ENCODE results near the gene DLL1.

The DLL1 gene

DNA sequence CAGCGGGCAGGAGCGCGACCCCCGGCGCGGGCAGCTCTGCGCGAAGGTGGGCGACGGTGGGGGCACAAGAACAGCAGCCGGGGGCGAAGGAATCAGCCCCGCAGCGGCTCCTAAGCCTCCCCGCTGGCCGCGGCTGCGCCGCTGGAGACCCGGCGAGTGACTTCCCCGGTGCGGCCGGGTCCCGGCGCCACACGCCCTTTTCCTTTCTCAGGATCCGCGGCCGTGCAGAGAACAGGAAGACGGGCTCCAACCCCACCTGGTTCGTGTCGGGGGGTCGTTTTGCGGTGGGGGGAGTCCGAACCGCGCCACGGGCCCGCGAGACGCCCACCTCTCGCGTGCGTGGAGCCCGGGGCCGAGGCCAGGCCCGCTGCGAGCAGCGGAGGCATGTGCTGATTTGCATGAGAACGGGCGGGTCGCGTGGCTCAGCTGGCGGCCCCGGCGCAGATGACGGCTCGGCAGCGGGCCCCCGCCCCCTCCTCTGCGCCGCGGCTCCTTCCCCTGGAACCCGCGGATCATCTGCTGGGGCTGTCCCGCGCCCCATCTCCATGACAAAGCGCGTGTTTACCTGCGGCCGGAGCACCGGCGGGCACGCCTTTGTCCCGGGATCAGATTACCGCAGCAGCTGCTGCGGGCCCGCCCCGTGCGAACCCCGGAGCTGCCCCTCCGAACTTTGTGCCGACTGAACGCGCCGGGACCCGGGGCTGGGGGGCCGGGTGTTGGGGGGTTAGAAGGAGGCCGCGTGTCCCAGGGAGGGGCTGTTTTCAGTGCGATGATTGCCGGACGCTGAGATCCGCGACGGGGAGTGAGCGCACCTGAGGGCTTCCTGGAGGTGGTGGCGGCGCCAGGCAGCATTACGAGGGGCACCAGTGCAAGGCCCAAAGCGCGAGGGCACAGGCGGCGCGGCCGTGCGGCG lies 4.9 kb upstream of the DLL1 start:
- no peak for DNase-seq (ENCODE audit: low spot score)

DNA sequence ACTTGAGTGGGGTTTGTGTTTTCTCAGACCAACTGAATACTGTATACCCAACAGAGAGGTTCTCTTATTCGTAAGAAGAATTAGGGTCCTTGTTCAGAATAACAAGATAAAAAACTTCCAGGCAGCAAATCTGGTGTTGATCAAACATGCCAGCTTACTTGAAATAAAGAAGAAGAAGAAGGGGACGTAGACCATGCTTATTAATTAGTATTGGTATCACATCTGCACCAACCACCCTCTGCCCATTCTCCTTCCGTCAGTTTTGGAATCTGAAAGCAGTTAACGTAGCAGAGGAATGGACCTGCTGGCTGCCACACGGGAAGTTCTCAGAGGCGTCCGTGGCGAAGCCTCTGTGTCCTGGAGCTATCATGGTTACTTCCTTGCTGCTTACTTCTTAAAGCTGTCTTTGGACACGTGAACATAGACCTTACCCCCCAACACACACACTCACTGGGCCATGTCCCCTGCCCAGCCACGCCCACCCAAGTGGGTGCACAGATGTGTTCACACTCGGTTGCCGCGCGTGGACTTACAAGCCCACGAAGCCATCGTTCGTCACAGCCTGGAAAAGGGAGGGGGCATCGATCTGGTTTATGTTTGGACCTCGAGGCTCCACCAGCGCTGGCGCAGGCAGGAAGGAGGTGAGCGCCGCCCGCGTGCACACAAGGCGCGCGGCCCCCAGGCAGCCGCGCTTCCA lies 4.1 kb upstream of the DLL1 start:
- DNase-seq (ENCODE audit: low spot score): no peak

DNA sequence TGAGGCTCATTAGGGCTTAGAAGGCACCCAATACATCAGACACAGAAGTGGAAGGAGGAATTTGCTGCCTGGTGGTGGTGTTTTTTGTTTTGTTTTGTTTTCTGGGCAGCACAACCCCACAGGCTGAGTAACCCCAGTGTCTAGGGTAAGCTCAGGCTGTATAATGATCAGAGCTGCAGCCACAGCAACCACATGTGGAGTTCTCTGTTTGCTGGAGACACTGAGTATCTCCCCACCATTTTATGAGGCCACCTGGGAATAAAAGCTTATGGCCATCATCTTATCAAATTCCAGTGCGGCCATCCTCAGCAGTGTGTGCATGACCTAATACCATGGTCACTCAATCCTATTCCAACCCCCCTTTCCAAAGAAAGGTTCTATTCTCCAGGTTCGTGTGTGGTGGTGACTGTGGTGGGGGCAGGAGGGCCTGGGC lies 3.4 kb upstream of the DLL1 start:
- DNase-seq (ENCODE audit: low spot score): no peak

DNA sequence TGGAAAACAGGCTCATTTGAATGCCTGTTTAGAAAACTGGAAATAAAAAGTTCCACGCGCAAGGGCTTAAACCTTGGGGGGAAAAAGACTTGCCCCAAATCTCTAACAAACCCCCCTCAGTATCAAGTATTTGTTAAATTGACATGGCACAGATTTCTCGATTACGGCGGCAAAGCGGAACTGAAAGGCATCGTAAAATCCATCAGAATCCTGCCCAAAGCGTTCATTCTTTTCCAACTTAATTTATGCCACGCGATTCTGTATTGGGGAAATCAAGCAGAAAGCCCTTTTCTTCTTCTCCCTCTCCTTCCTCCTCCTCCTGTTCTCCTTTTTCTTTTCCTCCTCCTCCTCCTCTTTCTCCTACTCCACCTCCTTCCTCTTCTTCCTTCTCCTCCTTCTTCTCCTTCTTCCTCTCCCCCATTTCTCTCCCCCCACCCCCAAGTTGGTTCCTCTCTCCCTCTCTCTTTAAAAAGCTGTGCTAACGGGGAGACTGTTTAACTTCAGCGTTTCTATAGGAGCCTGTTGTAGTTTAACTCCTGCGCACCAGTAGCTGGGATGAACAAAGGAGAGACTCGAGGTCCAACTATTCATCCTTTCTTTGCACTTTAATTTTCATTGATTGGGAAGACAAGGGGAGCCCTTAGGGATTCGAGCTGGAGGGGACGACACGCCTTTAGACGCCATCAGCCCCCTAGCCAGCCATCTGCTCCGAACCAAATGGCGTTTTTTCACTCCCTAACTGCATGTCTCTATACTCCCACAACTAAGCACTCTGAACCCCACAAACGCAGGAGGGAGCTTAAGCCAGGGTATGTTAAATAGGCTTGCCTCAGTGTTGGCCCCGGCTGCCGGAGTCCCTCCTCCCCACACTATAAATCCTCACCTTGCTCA lies 2.7 kb upstream of the DLL1 start:
- no peak for DNase-seq (ENCODE audit: low spot score)

DNA sequence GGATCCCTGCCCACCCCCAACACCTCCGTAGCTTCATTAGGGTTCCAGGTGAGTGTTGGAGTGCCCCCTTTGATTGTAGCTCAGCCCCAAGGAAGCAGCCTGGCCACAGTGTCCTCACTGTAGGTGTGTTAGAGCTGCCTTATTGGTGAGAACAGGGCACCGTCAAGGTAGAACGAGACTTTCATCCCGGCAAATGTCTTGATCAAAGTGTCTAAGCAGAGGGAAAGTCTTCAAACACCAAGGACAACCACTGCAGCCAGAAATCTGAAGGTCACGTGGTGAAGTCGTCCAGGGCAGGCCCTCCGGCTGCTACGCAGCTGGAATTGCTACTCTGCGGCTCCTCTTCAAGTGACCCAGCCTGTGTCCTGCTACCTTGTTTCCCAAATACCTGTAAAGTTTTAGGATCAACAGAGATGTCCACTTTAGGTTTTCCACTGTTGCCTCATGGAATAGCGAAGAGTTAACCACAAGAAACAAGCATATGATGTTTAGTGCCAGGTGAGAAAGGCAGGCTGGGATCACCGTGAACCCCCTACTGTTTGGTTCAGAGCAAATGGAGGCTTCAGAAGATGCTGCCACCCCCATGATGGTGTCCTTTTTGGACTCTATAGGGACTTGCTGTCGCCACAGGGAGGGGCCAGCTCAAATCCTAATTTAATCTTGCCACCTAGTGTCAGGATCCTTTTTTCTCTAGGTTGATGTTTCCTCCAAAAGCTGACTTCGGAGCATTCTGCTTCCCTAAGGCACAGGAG lies 1.7 kb upstream of the DLL1 start:
- no peak for DNase-seq (ENCODE audit: low spot score)

DNA sequence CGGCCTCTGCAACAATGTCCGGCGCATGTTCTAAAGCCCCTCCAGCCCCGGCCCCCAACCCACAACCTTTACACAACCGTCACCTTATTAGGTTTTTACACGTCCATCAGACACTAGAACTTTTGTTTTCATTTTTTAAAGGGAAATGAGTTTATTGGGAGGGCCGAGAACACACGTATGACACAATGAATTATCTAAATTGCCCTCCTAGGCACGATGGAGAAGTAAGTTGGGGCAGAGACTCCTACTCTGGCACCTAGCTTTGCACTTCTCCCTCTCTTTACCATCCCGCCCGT lies 1.2 kb upstream of the DLL1 start:
- no peak for DNase-seq (ENCODE audit: low spot score)

DNA sequence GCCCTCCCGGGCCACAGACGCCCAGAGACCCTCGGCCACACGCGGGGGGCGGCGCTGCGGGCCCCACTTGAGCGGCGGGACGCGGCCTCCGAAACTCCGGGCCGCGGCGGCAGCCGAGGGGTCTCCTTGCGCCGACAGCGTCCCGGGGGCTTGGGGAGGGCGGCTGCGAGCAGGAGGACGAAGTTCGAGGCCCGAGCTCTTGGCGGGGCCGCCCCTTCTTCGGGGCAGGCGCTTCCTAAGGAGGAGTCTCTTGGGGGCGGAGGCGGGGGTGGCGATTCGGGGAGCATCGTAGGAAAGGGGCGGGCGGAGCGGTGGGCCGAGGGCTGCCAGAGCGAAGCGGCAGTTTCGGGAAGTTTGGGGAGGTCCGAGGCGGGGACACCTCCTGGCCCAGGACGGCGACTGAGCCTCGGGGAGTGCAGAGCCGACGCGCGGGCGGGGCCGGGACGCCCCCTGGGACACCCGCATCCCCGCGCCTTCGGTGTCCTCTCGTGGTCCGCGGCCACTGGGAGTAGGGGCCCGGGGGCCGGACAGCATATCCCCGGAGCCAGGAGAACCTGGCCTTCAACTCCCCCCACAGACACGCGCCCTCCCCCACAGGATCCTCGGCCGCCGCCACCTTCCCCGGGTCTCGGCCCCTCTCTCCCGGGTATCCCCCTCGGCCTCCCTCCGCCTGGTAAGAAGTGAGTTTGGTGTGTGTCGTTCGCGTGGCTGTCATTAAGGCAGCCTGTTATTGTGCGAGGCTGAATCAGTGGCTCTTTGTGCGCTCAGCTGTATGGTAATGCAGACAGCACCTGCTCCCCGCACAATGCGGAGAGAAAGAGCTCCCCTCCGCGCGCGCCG lies 613 bp upstream of the DLL1 start:
- DNase-seq (ENCODE audit: low spot score): no peak

DNA sequence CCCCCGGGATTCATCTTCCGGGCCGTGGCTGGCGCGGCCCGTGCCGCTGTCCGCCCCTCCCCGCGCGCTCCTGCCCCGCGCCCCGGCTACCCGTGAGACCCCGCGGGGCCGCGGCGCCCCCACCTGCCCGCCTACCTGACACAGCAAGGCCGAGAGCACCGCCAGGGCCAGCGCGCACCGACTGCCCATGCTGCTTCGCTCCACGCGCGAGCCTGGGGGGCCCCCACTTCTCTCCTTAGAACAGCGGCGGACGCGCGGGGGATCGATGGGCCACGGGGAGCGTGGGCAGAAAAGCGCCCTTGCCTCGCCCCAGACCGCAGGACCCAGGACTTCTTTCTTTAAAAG lies 955 bp downstream of the DLL1 start:
- no peak for DNase-seq (ENCODE audit: low spot score)

DNA sequence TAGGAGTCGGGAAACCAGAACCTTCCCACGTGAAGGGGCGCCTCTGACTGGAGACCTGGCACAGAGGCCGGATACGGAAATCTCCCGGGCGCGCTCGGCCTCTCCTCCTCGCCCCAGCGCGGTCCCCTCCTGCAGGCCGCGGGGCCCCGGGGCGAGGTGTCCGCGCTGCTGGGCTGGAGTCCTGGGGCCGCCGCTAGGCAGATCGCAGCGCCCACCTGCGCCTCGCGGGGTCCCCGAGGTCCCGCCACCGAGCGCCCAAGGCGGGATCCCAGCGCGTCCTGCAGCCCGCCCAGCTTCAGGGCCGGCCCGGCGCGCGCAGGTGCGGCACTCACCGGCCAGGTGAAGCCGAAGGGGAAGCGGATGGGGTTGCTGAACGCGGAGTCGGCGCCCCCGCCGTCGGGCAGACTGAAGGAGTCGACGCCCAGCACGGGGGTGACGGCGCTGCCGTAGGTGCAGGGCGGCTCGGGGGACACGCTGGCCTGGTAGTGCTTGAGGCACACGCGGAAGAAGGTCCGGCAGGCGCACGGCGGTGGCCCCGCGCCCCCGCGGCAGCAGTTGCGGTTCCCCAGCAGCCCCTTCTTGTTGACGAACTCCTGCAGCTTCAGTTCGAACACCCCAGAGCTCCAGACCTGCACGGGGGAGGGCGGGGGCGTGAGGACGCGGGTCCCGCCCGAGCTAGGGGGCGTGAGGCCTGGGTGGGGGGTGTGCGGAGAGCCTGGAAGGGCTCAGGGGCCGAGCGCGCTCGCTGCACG lies 1.5 kb downstream of the DLL1 start:
- DNase-seq (ENCODE audit: low spot score): no peak

DNA sequence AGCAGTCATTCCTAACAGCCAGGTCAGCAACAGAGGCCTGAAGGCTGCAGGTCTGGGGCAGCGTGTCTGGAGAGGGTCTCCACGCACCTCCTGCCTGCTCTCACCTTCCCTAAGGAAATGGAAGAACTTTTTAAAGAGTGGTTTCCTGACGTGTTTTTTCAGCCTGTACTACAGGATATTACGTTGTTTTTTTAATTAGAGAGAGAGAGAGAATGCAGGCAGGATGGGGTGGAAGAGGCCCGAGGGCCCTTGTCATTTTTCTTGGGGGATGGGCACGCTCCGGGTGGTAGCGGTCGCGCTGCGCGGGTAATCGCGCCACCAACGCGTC lies 2.1 kb downstream of the DLL1 start:
- DNase-seq (ENCODE audit: low spot score): no peak

DNA sequence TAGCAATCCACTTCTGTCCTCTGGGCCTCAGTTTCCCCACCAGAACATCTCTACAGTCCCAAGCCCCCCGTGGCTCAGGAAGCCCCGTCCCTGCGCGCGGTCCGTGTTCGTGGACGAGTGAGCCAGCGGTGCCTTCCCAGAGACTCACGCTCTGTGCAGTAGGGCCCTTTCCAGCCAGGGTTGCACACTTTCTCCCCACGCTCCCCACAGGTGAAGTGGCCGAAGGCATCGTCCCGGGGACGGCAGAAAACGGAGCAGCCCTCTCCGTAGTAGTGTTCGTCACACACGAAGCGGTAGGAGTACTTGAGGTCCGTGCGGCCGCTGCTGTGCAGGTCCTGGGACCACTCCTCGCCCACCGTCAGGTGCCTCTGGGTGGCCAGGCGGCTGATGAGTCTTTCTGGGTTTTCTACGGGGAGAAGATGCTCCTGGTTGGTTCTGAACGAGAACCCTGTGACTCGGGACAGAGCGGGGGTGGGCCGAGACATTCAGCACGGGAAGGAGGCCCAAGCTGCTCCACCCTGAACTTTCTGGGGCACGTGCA lies 2.7 kb downstream of the DLL1 start:
- DNase-seq (ENCODE audit: low spot score): no peak

DNA sequence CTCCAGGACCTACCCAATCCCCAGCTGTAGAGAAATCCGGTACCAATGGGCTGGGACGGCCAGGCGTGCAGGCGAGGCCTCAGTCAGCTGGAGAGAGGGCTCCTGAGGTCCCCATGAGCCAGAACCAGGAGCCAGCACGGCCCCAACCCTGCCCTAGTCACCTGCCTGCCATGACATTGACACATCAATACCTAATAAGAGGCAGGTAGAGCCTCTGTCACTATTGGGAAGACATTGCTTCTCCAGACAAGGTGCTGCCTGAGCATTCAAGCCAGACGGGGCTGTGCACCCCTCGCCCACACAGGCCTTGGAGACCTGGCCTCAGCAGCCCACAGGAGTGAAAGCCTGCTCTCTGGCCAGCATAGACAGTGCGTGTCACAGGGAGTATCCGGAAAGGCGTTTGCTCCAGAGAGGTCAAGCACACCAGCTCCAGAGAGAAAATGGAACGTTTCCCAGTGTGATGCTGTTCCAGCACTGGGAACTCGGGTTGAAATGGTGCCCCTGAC lies 3.5 kb downstream of the DLL1 start:
- no peak for DNase-seq (ENCODE audit: low spot score)

DNA sequence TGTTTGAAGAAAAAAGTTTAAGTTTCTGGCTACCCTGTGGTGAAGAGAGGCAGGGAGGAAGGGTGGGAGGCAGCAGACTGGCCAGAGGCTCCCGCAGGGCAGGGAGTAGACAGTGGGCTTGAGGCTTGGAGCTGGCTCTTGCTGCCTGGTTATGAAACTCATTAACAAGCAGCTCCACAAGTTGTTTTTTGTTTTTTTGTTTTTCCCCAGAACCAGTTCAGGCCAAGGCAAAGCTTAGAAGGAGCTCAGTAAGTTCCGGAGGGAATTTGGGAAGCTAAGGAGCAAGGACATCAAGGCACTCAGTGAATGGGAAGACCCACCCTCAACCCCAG lies 4.0 kb downstream of the DLL1 start:
- DNase-seq (ENCODE audit: low spot score): no peak

DNA sequence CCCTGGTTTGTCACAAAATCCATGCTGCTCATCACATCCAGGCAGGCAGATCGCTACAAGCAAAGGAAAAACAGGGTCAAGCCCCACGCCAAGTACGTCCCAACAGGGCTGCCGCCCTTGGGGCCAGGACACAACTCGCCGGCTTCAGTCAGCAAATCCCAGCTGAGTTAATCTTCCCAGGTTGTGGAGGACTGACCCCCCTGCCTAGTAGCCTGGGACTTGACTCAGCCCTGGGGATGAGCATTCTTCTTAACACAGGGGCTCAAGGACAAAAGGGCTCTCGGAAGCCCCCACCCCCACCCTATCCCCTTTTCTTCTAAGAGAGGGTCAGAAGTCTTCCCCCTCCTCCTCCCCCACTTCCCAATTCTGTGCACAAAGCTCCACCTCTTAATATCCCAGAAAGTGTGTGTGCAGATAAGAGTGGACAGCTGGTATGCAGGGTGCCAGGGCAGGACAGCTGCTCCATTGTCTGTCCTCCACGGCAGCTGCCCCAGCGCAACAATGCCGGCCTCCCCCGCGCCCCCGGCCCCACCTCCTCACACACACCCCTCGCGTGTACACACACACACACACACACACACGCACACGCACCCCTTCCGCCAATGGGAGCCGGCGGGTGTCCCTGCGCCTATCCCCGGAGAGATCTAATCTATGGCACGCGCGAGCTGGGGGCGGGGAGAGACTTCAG lies 4.5 kb downstream of the DLL1 start:
- no peak for DNase-seq (ENCODE audit: low spot score)

DNA sequence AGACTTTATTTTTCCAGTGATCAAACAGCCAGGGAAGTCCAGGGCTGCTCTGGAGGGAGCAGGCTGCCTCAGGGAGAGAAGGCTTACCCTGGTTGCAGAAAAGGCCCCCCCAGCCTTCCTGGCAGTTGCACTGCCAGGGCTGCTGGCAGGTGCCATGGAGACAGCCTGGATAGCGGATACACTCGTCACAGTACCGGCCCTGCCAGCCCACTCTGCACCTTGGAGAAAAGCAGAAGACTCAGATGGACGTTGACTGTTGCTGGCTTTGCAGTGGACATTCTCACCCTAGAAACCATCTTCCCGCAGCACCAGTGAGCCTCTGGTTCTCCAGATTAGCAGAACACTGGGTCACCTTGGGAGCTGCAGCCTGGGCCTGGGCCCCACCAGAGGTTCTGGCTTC lies 5.4 kb downstream of the DLL1 start:
- DNase-seq (ENCODE audit: low spot score): no peak

DNA sequence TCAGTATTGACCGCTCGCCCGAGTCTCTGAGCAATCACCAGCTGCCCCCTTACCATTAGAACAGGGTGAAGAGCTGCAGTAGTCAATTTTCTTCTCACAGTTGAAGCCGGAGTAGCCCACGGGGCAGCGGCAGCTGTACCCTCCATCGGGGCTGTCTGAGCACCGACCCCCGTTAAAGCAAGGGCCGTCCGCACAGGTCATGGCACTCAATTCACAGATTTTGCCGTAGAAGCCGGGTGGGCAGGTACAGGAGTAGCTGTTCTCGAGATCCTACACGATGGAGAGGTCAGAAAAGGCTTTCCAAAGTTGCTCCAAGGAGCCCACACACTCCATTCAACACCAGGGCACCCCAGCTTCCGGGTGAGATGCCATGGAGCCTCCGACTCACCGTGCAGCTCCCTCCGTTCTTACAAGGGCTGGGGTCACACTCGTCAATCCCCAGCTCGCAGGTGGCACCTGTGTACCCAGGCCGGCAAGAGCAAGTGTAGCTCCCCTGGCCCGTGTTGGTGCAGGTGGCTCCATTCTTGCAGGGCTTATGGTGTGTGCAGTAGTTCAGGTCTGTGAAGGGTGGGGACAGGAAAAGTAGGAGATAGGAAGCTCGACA lies 5.9 kb downstream of the DLL1 start:
- no peak for DNase-seq (ENCODE audit: low spot score)

DNA sequence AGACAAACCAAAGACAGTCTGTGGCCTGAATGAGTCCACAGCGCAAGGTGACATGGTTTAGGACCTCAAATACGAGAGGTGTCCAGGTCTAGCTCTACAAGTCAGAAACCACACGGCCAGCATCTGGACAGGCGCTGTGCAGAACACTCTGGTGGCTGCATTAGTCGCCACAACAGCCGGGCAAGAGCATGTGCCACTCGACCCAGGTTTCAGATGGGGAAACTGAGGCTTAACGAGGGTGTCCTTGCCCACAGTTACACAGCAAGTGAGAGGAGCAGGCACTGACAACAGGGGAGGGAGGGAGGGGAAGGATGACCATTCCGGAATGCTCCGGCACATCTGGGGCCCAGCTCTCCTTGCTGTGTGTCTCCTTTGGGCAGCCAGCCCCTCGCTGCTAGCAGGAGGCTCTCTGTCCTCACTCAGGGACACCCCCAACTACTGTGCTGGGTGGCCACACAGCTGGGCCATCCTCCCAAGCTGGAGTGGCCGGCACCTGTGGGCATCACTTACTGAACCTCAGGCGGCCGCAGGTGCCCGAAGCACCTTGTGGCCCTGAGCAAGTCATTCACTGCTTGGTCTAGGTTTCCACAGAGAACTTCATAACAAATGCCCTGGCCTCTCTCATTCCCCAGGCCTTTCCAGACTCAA lies 6.6 kb downstream of the DLL1 start:
- DNase-seq (ENCODE audit: low spot score): no peak

DNA sequence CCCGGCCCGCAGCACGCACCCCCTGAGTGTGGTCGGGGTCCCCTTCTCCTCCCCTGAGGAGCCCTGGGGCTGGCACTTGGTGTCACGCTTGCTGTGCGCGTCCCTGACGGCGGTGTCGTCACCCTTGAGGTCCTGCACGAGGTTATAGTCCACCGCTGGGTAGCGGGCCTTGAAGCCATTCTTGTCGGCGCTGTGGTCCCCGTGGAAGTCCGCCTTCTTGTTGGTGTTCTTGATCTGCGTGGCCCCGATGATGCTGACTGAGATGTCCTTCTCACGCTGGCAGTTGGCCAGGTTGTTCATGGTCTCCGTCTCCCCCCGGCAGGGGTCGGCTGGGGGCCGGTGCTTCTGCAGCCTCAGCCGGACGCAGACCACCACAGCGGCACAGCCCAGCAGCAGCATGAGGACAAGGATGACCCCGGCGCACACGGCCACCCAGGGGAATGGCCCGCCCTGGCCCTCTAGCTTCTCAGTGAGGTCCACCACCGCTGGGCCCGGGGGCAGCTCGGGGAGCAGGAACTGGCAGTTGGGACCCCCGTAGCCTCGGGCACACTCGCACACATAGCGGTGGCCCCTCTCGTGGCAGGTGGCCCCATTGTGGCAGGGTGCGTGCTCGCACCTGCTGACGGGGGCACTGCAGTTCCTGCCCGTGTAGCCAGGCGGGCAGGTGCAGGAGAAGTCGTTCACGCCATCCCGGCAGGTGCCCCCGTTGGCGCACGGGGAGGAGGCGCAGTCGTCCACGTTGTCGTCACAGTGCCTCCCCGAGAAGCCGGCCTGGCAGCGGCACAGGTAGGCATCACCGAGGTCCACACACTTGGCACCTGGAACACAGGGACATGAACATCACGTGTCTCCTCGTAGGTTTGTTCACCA lies 7.4 kb downstream of the DLL1 start:
- no peak for DNase-seq (ENCODE audit: low spot score)

Measured in hematopoietic multipotent progenitor cell treated with erythropoietin and hydrocortisone succinate and interleukin-3 and kit ligand, for 15 days (in vitro differentiated cells).